VCaP (cell line): ENCODE data around the gene ZC3H15.
"Not testable (repeated sequence)": the region's sequence is repeated elsewhere in the genome, so short reads cannot be mapped to it uniquely, and the experiment has no call there.

Experiments used
- H3K27ac ChIP-seq: fragments of 450-650 bp; 2 replicates; pipeline ENCODE4 v1.5.1; 2017
- CTCF ChIP-seq: fragments of 450-650 bp; conservative IDR thresholded peaks from 2 replicates; pipeline ENCODE4 v1.5.1; 2017; ENCODE audit warnings: mild to moderate bottlenecking, moderate library complexity

Gene ZC3H15

GRCh38 chr2:186456941-186457340 lies 29.1 kb upstream of the ZC3H15 start:
- TF ChIP-seq CTCF: no peak
- H3K27ac ChIP-seq: no peak overlapping the region

DNA sequence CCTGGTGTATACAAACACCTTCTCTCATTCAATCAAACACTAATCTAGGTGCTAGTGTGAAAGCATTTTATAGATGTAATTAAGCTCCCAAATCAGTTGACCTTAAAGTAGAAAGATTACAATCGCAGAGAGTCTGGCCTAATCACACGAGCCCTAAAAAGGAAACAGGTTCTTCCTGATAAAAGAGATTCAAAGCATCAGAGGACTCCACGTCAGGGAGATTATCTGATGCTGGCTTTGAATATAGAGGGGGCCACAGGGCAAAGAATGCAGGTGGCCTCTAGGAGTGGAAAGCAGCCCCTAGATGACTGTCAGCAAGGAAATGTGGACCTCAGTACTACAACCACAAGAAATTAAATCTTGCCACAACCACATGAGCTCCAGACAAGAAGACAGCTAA lies 28.2 kb upstream of the ZC3H15 start:
- no peak for TF ChIP-seq CTCF
- no peak overlapping the region for H3K27ac ChIP-seq

- H3K27ac ChIP-seq: no peak overlapping the region
- peak; percentile 77 for TF ChIP-seq CTCF
Observed at GRCh38 chr2:186459009-186459408, 27.1 kb upstream of the ZC3H15 start.

DNA sequence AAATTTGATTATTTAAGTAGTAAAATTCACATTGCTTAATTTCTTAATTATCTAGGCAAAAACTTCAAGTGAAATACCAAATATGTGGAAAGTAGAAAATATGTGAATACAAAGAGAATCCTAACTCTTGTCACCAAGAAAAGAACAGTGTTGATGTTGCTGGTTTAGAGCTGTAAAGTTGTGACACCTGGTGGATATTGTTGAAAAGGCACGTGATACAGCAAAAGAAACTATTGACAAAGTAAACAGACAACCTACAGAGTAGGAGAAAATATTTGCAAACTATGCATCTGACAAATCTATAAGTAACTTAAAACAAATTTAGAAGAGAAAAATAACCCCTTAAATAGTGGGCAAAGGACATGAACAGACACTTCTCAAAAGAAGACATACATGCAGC lies 25.6 kb upstream of the ZC3H15 start:
- TF ChIP-seq CTCF: peak; percentile 70
- no peak overlapping the region for H3K27ac ChIP-seq

- H3K27ac ChIP-seq: no peak overlapping the region
Observed at GRCh38 chr2:186466743-186467142, 19.3 kb upstream of the ZC3H15 start.

DNA sequence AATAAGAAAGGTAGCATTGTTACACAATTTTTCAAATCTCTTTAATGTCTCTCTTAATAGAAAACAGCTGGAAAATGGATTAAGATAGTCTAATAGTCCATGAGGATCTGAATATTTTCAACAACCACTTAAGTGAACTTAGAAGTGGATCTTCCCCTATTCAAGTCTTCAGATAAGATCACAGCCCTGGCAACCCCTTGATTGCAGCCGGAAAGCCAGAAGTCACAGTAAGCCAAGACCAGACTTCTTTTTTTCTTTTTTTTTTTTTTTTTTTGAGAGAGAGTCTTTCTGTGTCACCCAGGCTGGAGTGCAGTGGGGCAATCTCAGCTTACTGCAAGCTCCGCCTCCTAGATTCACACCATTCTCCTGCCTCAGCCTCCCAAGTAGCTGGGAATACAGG lies 18.6 kb upstream of the ZC3H15 start:
- H3K27ac ChIP-seq: no peak overlapping the region
- TF ChIP-seq CTCF: no peak

More at GRCh38 chr2:186466743-186467142, 19.3 kb upstream of the ZC3H15 start:
- no peak for TF ChIP-seq CTCF

DNA sequence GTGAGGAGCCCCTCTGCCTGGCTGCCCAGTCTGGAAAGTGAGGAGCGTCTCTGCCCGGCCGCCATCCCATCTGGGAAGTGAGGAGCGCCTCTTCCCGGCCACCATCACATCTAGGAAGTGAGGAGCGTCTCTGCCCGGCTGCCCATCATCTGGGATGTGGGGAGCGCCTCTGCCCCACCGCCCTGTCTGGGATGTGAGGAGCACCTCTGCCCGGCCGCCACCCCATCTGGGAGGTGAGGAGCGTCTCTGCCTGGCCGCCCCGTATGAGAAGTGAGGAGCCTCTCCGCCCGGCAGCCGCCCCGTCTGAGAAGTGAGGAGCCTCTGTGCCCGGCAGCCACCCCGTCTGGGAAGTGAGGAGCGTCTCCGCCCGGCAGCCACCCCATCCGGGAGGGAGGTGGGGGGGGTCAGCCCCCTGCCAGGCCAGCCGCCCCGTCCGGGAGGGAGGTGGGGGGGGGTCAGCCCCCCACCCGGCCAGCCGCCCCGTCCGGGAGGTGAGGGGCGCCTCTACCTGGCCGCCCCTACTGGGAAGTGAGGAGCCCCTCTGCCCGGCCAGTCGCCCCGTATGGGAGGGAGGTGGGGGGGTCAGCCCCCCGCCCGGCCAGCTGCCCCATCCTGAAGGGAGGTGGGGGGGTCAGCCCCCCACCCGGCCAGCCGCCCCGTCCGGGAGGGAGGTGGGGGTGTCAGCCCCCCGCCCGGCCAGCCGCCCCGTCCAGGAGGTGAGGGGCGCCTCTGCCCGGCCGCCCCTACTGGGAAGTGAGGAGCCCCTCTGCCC lies 13.2 kb upstream of the ZC3H15 start:
- H3K27ac ChIP-seq: not testable (repeated sequence)

GRCh38 chr2:186474239-186474638 lies 11.8 kb upstream of the ZC3H15 start:
- not testable (repeated sequence) for H3K27ac ChIP-seq

DNA sequence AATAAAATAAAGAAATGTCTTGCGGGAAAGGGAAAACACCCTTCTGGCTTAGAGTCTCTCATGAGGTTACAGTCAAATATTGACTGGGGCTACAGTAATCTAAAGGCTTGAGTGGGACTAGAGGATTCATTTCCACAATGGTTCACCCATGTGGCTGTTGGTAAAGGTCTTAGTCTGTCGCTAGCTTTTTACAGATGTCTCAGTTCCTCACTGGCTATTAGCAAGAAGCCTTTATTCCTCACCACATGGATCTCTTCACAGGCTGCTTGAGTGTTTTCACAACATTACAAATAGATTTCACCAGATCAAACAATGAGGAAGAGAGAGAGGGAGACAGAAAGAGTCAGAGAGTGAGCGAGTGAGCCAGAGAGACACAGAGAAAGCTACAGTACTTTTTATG lies 8.3 kb upstream of the ZC3H15 start:
- H3K27ac ChIP-seq: no peak overlapping the region
- no peak for TF ChIP-seq CTCF
